GM12878 (cell line): ENCODE measurements around the gene ERBB3. TPM values are rescaled to one million over a fixed set of nuclear protein-coding genes. Genes with fewer than 3 reads are reported as not detected.

ENCODE experiments used
- ATAC-seq: fragments of 200-7000 bp; cut with Tn5 transposase; 3 replicates; pipeline ENCODE4 v1.9.1; 2020; ENCODE audit warnings: mild to moderate bottlenecking, moderate library complexity
- BruUV-seq: library from RNA; stranded (reverse); fragments of 400-500 nt; replicated peaks from 2 replicates; lab custom pipeline; 2021; lab: Mats Ljungman, UMichigan
- CTCF ChIA-PET: fragments of 300-600 bp; sonication (Branson Sonifier 250); formaldehyde crosslinking; extraction: SDS; loops from one replicate; lab custom pipeline; 2021; ENCODE audit warnings: inconsistent platforms; lab: Yijun Ruan, JAX
- POLR2A ChIA-PET: fragments of 350-600 bp; formaldehyde crosslinking; extraction: SDS; loops from one replicate; lab custom pipeline; 2021; ENCODE audit warnings: inconsistent platforms; lab: Charles Lee
- RAD21 ChIA-PET: fragments of 300-600 bp; sonication (Branson Sonifier 250); formaldehyde crosslinking; loops from one replicate; lab custom pipeline; 2023; ENCODE audit warnings: antibody characterized with exemption; ENCODE audit not compliant: unreplicated experiment; lab: Charles Lee
- SMC1A ChIA-PET: fragments of 300-600 bp; sonication (Branson Sonifier 250); formaldehyde crosslinking; loops from one replicate; lab custom pipeline; 2023; ENCODE audit not compliant: unreplicated experiment, uncharacterized antibody; lab: Charles Lee
- DNase-seq: peaks from one replicate; pipeline ENCODE4 v3.0.0-alpha.2; 2011; ENCODE audit warnings: low read depth, low spot score
- FAIRE-seq: peaks from 3 replicates; lab custom pipeline; 2011; peaks lifted over from hg19 to GRCh38; lab: Jason Lieb, UNC
- H2AFZ ChIP-seq: 2 replicates; pipeline ENCODE4 v1.6.0; 2011; ENCODE audit warnings: low read depth, low read length, control low read depth; ENCODE audit not compliant: control insufficient read depth
- H3K27ac ChIP-seq: 2 replicates; pipeline ENCODE4 v1.5.1; 2011; ENCODE audit warnings: control low read depth; ENCODE audit not compliant: control insufficient read depth, insufficient read depth
- H3K27me3 ChIP-seq, 2 experiments: replicated peaks in 1 of 2; 2 replicates each; pipeline versions ENCODE4 v1.6.0 to v1.6.1; 2011; ENCODE audit warnings: low read length in 1 of 2; ENCODE audit not compliant: control insufficient read depth in 2 of 2, insufficient read depth in 2 of 2
- H3K36me3 ChIP-seq, 2 experiments: 2 replicates each; pipeline ENCODE4 v1.5.1; 2011; ENCODE audit warnings: low read length in 1 of 2; ENCODE audit not compliant: control insufficient read depth in 2 of 2, insufficient read depth in 2 of 2
- H3K4me1 ChIP-seq: 2 replicates; pipeline ENCODE4 v1.6.1; 2011; ENCODE audit warnings: mild to moderate bottlenecking, low read length, moderate library complexity, mixed read lengths; ENCODE audit not compliant: control insufficient read depth, insufficient read depth
- H3K4me2 ChIP-seq: 2 replicates; pipeline ENCODE4 v1.6.0; 2011; ENCODE audit warnings: control low read depth; ENCODE audit not compliant: control insufficient read depth, insufficient read depth
- H3K4me3 ChIP-seq: fragments of 200-600 bp; sonication (generic); 2 replicates; pipeline ENCODE4 v1.5.1; 2016
- H3K79me2 ChIP-seq: 2 replicates; pipeline ENCODE4 v1.6.0; 2011; ENCODE audit warnings: low read length; ENCODE audit not compliant: control insufficient read depth, insufficient read depth
- H3K9ac ChIP-seq: 2 replicates; pipeline ENCODE4 v1.8.0; 2011; ENCODE audit warnings: low read length, control low read depth, mixed read lengths; ENCODE audit not compliant: control insufficient read depth, insufficient read depth
- H3K9me3 ChIP-seq: replicated peaks from 3 replicates; pipeline ENCODE4 v1.5.1; 2011; ENCODE audit warnings: mild to moderate bottlenecking, low read length; ENCODE audit not compliant: control insufficient read depth, insufficient read depth
- H4K20me1 ChIP-seq: 2 replicates; pipeline ENCODE4 v1.6.0; 2011; ENCODE audit not compliant: control insufficient read depth, insufficient read depth
- BMI1 ChIP-seq: fragments of 450-650 bp; IDR thresholded peaks from 2 replicates; pipeline ENCODE4 v1.6.1; 2016; ENCODE audit warnings: mild to moderate bottlenecking, moderate library complexity, borderline replicate concordance
- POLR2AphosphoS2 ChIP-seq: IDR thresholded peaks from 2 replicates; pipeline ENCODE4 v1.6.1; 2011; ENCODE audit warnings: low read depth, mild to moderate bottlenecking, low read length, improper control_type of control experiment, moderate library complexity
- PRDM15 ChIP-seq: fragments of 450-650 bp; formaldehyde crosslinking; IDR thresholded peaks from 2 replicates; pipeline ENCODE4 v1.4.0; 2020; ENCODE audit warnings: mild to moderate bottlenecking, moderate library complexity
- SMAD1 ChIP-seq: fragments of 450-650 bp; IDR thresholded peaks from 2 replicates; pipeline ENCODE4 v1.6.1; 2018; ENCODE audit warnings: mild to moderate bottlenecking, low read depth; ENCODE audit not compliant: partially characterized antibody
- SREBF2 ChIP-seq: IDR thresholded peaks from 2 replicates; pipeline ENCODE4 v1.6.1; 2012; ENCODE audit warnings: mild to moderate bottlenecking, low read length
- STAT1 ChIP-seq: fragments of 450-650 bp; conservative IDR thresholded peaks from 2 replicates; pipeline ENCODE4 v1.6.1; 2014; ENCODE audit warnings: antibody characterized with exemption, mild to moderate bottlenecking
- WRNIP1 ChIP-seq: IDR thresholded peaks from 2 replicates; pipeline ENCODE4 v1.6.1; 2011; ENCODE audit warnings: low read depth, low read length, improper control_type of control experiment, borderline replicate concordance
- WGBS: methylation state at CpG from one replicate; pipeline ENCODE4 v1.1.6; 2016; ENCODE audit warnings: low lambda C conversion rate; ENCODE audit not compliant: insufficient replicate concordance, insufficient coverage; ENCODE audit errors: missing lambda C conversion rate; 5-methylcytosine and 5-hydroxymethylcytosine counted together
- in situ Hi-C: fragments of 300-500 bp; cut with MboI; formaldehyde crosslinking; loops from 9 replicates; pipeline ENCODE4 v1.14.3; 2018; ENCODE audit warnings: mixed read lengths
- intact Hi-C: fragments of 100-400 bp; cut with micrococcal nuclease; formaldehyde crosslinking; loops from one replicate; pipeline ENCODE4 v1.14.2; 2022; ENCODE audit not compliant: unreplicated experiment
- polyA plus RNA-seq, 11 experiments: library from polyadenylated mRNA; depleted of rRNA in 4 of 11; unstranded in 6 of 11; stranded (reverse) in 5 of 11; fragments of >200 nt; fragmentation: Nextera tagmentation in 4 of 11; fragmentation: Illumina TruSeq in 1 of 11; extraction: Ambion mirVana in 4 of 11; extraction: Trizol in 1 of 11; gene quantifications; 1 replicate in 1 of 11; 2 replicates in 10 of 11; pipeline versions ENCODE4 v1.2.1 to v1.2.3, GENCODE V29; 2011 to 2016; ENCODE audit warnings: inconsistent platforms in 2 of 11, missing spikeins in 2 of 11, low read depth in 1 of 11
- total RNA-seq, 4 experiments: library from RNA; depleted of rRNA in 3 of 4; stranded (reverse); fragments of >200 nt in 3 of 4; fragmentation: Illumina TruSeq in 1 of 4; extraction: Trizol in 1 of 4; gene quantifications; 2 replicates each; pipeline versions ENCODE4 v1.2.1 to v1.2.3, GENCODE V29; 2013 to 2021
- TF ChIP-seq, protein P1 (sequence below): fragments of 450-650 bp; IDR thresholded peaks from 2 replicates; pipeline ENCODE4 v1.6.1; 2017; ENCODE audit warnings: mild to moderate bottlenecking, low read depth, inconsistent platforms; ENCODE audit not compliant: poor library complexity, severe bottlenecking

ERBB3 gene
- total and polyA plus RNA-seq, 10 of the 15 experiments (the other 5 are each of a cell fraction or from before 2014, with no cell fraction given), result 0.03 to 0.72 (median 0.04) TPM; not detected in 5

- H3K9ac ChIP-seq, result no peak overlapping the region
- in situ Hi-C loops, result no loop called here
- H3K27ac ChIP-seq, result no peak overlapping the region
Measured at GRCh38 chr12:56146492-56147460, 66.8 kb downstream of the ERBB3 start.

DNA sequence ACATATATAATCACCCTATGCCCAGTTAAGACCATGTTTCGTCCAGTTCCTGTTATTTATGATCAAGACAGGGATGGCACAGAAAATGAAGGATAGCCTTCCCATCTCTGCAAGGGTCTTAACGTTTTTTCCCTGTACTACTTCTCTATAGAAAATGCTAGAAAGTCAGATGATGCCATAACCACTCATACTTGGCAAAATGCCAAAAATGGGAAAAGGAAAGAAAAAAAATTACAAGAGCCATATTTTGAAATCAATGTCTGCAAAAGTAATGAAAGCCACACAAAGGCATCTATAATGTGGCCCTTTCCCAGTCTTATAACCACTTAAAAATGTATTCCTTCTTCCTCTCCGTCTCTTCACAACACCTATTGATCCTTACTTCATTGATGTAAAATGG is 70.6 kb downstream of the ERBB3 start:
- Histone ChIP-seq H3K4me1 (peaks cover 15% of the 10 kb centered on the region), H2AFZ (no peak overlapping the region), H3K27ac (no peak overlapping the region), H3K4me2 (no peak overlapping the region), H3K79me2 (peaks cover 18% of the 10 kb centered on the region), H3K4me3 (no peak overlapping the region), H4K20me1 (no peaks in the 10 kb centered on the region), H3K9ac (no peak overlapping the region), H3K9me3 (no peaks in the 10 kb centered on the region), H3K36me3 (peaks cover 0 to 3% of the 10 kb centered on the region in 2 experiments; a peak in 1 of 4 replicates), H3K27me3 (no peaks in the 10 kb centered on the region)
- intact Hi-C loops (loop anchor here (5.0 kb wide), 1 partner anchor 33 kb away; the partner anchor contains the start of genes RPL41 and ZC3H10), in situ Hi-C loops (no loop called here)
- POLR2A ChIA-PET, result interaction anchor here (0.6 to 2.0 kb wide), 8 partner anchors 9 to 321 kb away, joined by 3 to 11 read pairs (median 4); partner anchors contain the start of genes DNAJC14, IL23A and RNF41
- FAIRE-seq (no peak), ATAC-seq (no peak), DNase-seq (no peak)
- SMC1A ChIA-PET, result interaction anchor here (1.0 kb wide), 1 partner anchor 21 kb away, joined by 4 read pairs; no protein-coding TSS in a partner anchor
- TF ChIP-seq SMAD1, result peak; percentile 97
- TF ChIP-seq, protein P1, sequence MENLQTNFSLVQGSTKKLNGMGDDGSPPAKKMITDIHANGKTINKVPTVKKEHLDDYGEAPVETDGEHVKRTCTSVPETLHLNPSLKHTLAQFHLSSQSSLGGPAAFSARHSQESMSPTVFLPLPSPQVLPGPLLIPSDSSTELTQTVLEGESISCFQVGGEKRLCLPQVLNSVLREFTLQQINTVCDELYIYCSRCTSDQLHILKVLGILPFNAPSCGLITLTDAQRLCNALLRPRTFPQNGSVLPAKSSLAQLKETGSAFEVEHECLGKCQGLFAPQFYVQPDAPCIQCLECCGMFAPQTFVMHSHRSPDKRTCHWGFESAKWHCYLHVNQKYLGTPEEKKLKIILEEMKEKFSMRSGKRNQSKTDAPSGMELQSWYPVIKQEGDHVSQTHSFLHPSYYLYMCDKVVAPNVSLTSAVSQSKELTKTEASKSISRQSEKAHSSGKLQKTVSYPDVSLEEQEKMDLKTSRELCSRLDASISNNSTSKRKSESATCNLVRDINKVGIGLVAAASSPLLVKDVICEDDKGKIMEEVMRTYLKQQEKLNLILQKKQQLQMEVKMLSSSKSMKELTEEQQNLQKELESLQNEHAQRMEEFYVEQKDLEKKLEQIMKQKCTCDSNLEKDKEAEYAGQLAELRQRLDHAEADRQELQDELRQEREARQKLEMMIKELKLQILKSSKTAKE, result peak; percentile 83
- TF ChIP-seq WRNIP1, result no peak
- TF ChIP-seq PRDM15 (CRISPR knock-in tag), result no peak
- no peak for TF ChIP-seq STAT1
- TF ChIP-seq SREBF2, result no peak
- RAD21 ChIA-PET, result interaction anchor here (1.9 kb wide), 1 partner anchor 32 kb away, joined by 10 read pairs; the partner anchor contains the start of gene ZC3H10
- no TSS peak for BruUV-seq
- 75% methylated on average over 3 of the region's 3 CpGs for WGBS
- CTCF ChIA-PET, result interaction anchor here (0.6 to 2.3 kb wide), 3 partner anchors 23 to 31 kb away, joined by 3 to 8 read pairs (median 3); partner anchors contain the start of genes ESYT1 and ZC3H10

More at GRCh38 chr12:56146492-56147460, 66.8 kb downstream of the ERBB3 start:
- TF ChIP-seq BMI1 (no peak), POLR2AphosphoS2 (peak; percentile 24; the same call in 1 of the 2 replicates)
- ChIA-PET SMC1A (no interaction called here), CTCF (interaction anchor here (1.5 kb wide), 1 partner anchor 42 kb away, joined by 4 read pairs; the partner anchor contains the start of gene SMARCC2), RAD21 (no interaction called here), POLR2A (interaction anchor here (0.6 to 1.1 kb wide), 2 partner anchors 19 to 172 kb away, joined by 5 read pairs; no protein-coding TSS in a partner anchor)
- H4K20me1 ChIP-seq, result no peaks in the 10 kb centered on the region
- no peak overlapping the region for H2AFZ ChIP-seq
- DNase-seq (no peak), FAIRE-seq (no peak), ATAC-seq (no peak)
- WGBS, result 85% methylated on average over 13 of the region's 13 CpGs
- H3K27me3 ChIP-seq, result no peaks in the 10 kb centered on the region
- peaks cover 4% of the 10 kb centered on the region for H3K4me1 ChIP-seq
- no peaks in the 10 kb centered on the region for H3K9me3 ChIP-seq
- intact Hi-C loops, result no loop called here
- H3K4me3 ChIP-seq, result no peak overlapping the region
- H3K4me2 ChIP-seq, result no peak overlapping the region
- no TSS peak for BruUV-seq
- H3K36me3 ChIP-seq, result peaks cover 8 to 13% of the 10 kb centered on the region in 2 experiments; a peak in 3 of 4 replicates
- H3K79me2 ChIP-seq, result peaks cover 6% of the 10 kb centered on the region
